ENCODE data around the gene EPB41L3. TPM values are rescaled to one million over a fixed set of nuclear protein-coding genes. Genes with fewer than 3 reads are reported as not detected.

EPB41L3 gene
- total RNA-seq, 1 experiment from 2014 or later: 16.1 TPM

DNA sequence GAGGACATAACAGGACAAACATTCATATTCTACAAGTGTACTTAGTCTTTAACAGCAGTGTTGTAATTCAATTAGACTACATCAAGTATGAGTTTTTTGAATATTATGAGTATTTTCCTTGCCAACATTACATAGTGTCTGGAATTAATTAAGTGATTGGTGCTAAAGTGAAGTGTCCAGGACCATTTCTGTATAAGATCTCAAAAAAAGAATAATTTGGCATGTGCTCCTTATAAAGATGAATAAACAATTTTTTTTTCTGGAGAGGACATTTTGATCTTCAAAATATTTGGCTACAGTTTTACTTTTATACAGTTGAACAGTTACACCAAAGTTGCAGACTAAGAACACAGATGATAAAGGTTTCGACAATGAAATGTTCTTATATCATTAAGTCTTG is 15.1 kb upstream of the EPB41L3 start:
- Histone ChIP-seq H3K23ac (ENCODE audit: insufficient read length, low read depth, low read length) (no peak overlapping the region), H3K14ac (ENCODE audit: insufficient read depth, low read length) (no peak overlapping the region), H3K4me1 (ENCODE audit: insufficient read depth, low read length) (no peaks in the 10 kb centered on the region), H4K91ac (ENCODE audit: insufficient read length, low read depth, low read length) (no peak overlapping the region), H2BK20ac (ENCODE audit: low read depth, low read length, poor library complexity, severe bottlenecking) (no peak overlapping the region), H3K27ac (ENCODE audit: insufficient read length, low read depth, low read length) (no peak overlapping the region), H3K9ac (ENCODE audit: extremely low read depth, insufficient read length, low read length) (no peak overlapping the region), H3K27me3 (ENCODE audit: insufficient read depth, low read length) (no peaks in the 10 kb centered on the region), H3K9me3 (ENCODE audit: control insufficient read depth, low read depth, low read length) (no peaks in the 10 kb centered on the region), H2BK5ac (ENCODE audit: insufficient read length, low read length) (no peak overlapping the region), H2BK15ac (ENCODE audit: low read depth, low read length) (no peak overlapping the region), H3K79me1 (ENCODE audit: insufficient read depth, low read depth, low read length, poor library complexity, severe bottlenecking) (no peaks in the 10 kb centered on the region), H2BK12ac (ENCODE audit: insufficient read length, low read depth, low read length) (no peak overlapping the region), H3K4me2 (ENCODE audit: insufficient read depth, insufficient read length, low read length) (no peak overlapping the region), H4K8ac (replicated peaks; ENCODE audit: insufficient read length, low read depth, low read length) (no peak overlapping the region), H3K79me2 (ENCODE audit: insufficient read depth, low read length) (no peaks in the 10 kb centered on the region), H2AFZ (ENCODE audit: low read length) (no peak overlapping the region), H3T11ph (ENCODE audit: low read length) (no peak overlapping the region), H3K18ac (ENCODE audit: insufficient read length, low read depth, low read length) (no peak overlapping the region), H3K4ac (ENCODE audit: low read depth, low read length) (no peak overlapping the region), H2BK120ac (ENCODE audit: low read depth, low read length, poor library complexity, severe bottlenecking) (no peak overlapping the region), H4K5ac (ENCODE audit: insufficient read length, low read depth, low read length) (no peak overlapping the region), H4K20me1 (ENCODE audit: control insufficient read depth, insufficient read depth, insufficient read length) (no peaks in the 10 kb centered on the region), H2AK5ac (ENCODE audit: insufficient read length, low read length) (no peak overlapping the region), H3K23me2 (ENCODE audit: insufficient read length, low read depth, low read length, poor library complexity, severe bottlenecking) (no peaks in the 10 kb centered on the region), H3K56ac (ENCODE audit: insufficient read length, low read depth, low read length) (no peak overlapping the region)
- Mint-ChIP-seq H3K27ac (no peak overlapping the region), H3K36me3 (ENCODE audit: insufficient read depth in 1 of 3, low read depth in 3 of 3) (no peaks in the 10 kb centered on the region), H3K9me3 (no peaks in the 10 kb centered on the region), H3K27me3 (ENCODE audit: low read depth) (peaks cover 2% of the 10 kb centered on the region; the same call in 1 of the 2 replicates), H3K4me3 (no peak overlapping the region), H3K4me1 (peaks cover 5 to 9% of the 10 kb centered on the region in 2 experiments; a peak in 3 of 4 replicates)
- no CpG with 5 or more reads among the region's 1 CpG for WGBS (ENCODE audit: extremely low coverage, insufficient read length, low lambda C conversion rate)
- DNase-seq: no peak
- TF ChIP-seq, protein P1, sequence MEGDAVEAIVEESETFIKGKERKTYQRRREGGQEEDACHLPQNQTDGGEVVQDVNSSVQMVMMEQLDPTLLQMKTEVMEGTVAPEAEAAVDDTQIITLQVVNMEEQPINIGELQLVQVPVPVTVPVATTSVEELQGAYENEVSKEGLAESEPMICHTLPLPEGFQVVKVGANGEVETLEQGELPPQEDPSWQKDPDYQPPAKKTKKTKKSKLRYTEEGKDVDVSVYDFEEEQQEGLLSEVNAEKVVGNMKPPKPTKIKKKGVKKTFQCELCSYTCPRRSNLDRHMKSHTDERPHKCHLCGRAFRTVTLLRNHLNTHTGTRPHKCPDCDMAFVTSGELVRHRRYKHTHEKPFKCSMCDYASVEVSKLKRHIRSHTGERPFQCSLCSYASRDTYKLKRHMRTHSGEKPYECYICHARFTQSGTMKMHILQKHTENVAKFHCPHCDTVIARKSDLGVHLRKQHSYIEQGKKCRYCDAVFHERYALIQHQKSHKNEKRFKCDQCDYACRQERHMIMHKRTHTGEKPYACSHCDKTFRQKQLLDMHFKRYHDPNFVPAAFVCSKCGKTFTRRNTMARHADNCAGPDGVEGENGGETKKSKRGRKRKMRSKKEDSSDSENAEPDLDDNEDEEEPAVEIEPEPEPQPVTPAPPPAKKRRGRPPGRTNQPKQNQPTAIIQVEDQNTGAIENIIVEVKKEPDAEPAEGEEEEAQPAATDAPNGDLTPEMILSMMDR (conservative IDR thresholded peaks at IDR 0.05): no peak

Measured in H9 (cell line).